ENCODE measurements around the gene VPREB3. TPM values are rescaled to one million over a fixed set of nuclear protein-coding genes. Genes with fewer than 3 reads are reported as not detected.

Gene VPREB3
- total RNA-seq, 1 experiment from 2014 or later, result 0.88 TPM

- CTCF ChIA-PET, result no interaction called here
- Histone ChIP-seq H3K4me1 (ENCODE audit: insufficient read depth, low read length, poor library complexity, severe bottlenecking) (peaks cover 4% of the 10 kb centered on the region), H3K36me3 (ENCODE audit: insufficient read depth, low read length, poor library complexity, severe bottlenecking) (peaks cover 34% of the 10 kb centered on the region), H3K9me3 (ENCODE audit: low read depth, low read length, poor library complexity, severe bottlenecking) (no peaks in the 10 kb centered on the region), H3K27ac (ENCODE audit: low read depth, low read length, poor library complexity, severe bottlenecking) (no peak overlapping the region), H3K27me3 (replicated peaks; ENCODE audit: insufficient read depth, low read depth, low read length, poor library complexity) (no peaks in the 10 kb centered on the region), H3K4me3 (ENCODE audit: low read depth, low read length, poor library complexity, severe bottlenecking) (no peak overlapping the region)
- intact Hi-C loops (cut with micrococcal nuclease; ENCODE audit: unreplicated experiment), result no loop called here
- POLR2A ChIA-PET (ENCODE audit: low non-redundant PET), result no interaction called here
- no TSS peak for BruUV-seq (replicated peaks)
- DNase-seq (ENCODE audit: low spot score), result no peak
- TF ChIP-seq CTCF (conservative IDR thresholded peaks at IDR 0.05; ENCODE audit: low read depth, low read length) (no peak), EZH2 (IDR thresholded peaks at IDR 0.05; ENCODE audit: borderline replicate concordance, low read depth, low read length, poor library complexity, severe bottlenecking) (no peak)
Observed at GRCh38 chr22:23745791-23746190, 8.4 kb downstream of the VPREB3 start.

- intact Hi-C loops (cut with micrococcal nuclease; ENCODE audit: unreplicated experiment), result no loop called here
- ChIA-PET CTCF (no interaction called here), POLR2A (ENCODE audit: low non-redundant PET) (no interaction called here)
- Histone ChIP-seq H3K27ac (ENCODE audit: low read depth, low read length, poor library complexity, severe bottlenecking) (no peak overlapping the region), H3K9me3 (ENCODE audit: low read depth, low read length, poor library complexity, severe bottlenecking) (no peaks in the 10 kb centered on the region), H3K27me3 (replicated peaks; ENCODE audit: insufficient read depth, low read depth, low read length, poor library complexity) (no peaks in the 10 kb centered on the region), H3K4me1 (ENCODE audit: insufficient read depth, low read length, poor library complexity, severe bottlenecking) (no peaks in the 10 kb centered on the region), H3K4me3 (ENCODE audit: low read depth, low read length, poor library complexity, severe bottlenecking) (no peak overlapping the region), H3K36me3 (ENCODE audit: insufficient read depth, low read length, poor library complexity, severe bottlenecking) (peaks cover 34% of the 10 kb centered on the region)
- no peak for DNase-seq (ENCODE audit: low spot score)
- BruUV-seq (replicated peaks), result no TSS peak
- TF ChIP-seq CTCF (conservative IDR thresholded peaks at IDR 0.05; ENCODE audit: low read depth, low read length) (no peak), EZH2 (IDR thresholded peaks at IDR 0.05; ENCODE audit: borderline replicate concordance, low read depth, low read length, poor library complexity, severe bottlenecking) (no peak)
Observed at GRCh38 chr22:23744485-23744884, 9.7 kb downstream of the VPREB3 start.

GRCh38 chr22:23744001-23744400, 10.2 kb downstream of the VPREB3 start:
- TF ChIP-seq EZH2 (IDR thresholded peaks at IDR 0.05; ENCODE audit: borderline replicate concordance, low read depth, low read length, poor library complexity, severe bottlenecking) (no peak), CTCF (conservative IDR thresholded peaks at IDR 0.05; ENCODE audit: low read depth, low read length) (no peak)
- BruUV-seq (replicated peaks), result no TSS peak
- POLR2A ChIA-PET (ENCODE audit: low non-redundant PET), result no interaction called here

More at GRCh38 chr22:23744001-23744400, 10.2 kb downstream of the VPREB3 start:
- H3K36me3 ChIP-seq (ENCODE audit: insufficient read depth, low read length, poor library complexity, severe bottlenecking), result peaks cover 34% of the 10 kb centered on the region
- intact Hi-C loops (cut with micrococcal nuclease; ENCODE audit: unreplicated experiment), result no loop called here
- H3K27me3 ChIP-seq (replicated peaks; ENCODE audit: insufficient read depth, low read depth, low read length, poor library complexity), result no peaks in the 10 kb centered on the region
- no peak overlapping the region for H3K4me3 ChIP-seq (ENCODE audit: low read depth, low read length, poor library complexity, severe bottlenecking)
- H3K27ac ChIP-seq (ENCODE audit: low read depth, low read length, poor library complexity, severe bottlenecking), result no peak overlapping the region
- H3K4me1 ChIP-seq (ENCODE audit: insufficient read depth, low read length, poor library complexity, severe bottlenecking), result no peaks in the 10 kb centered on the region
- no peak for DNase-seq (ENCODE audit: low spot score)
- CTCF ChIA-PET, result no interaction called here
- no peaks in the 10 kb centered on the region for H3K9me3 ChIP-seq (ENCODE audit: low read depth, low read length, poor library complexity, severe bottlenecking)

Data from A673 (cell line).